SK-N-SH (cell line): Measurements from ENCODE around the gene RBM20.

Source experiments
- EP300 ChIP-seq, 2 experiments: IDR thresholded peaks; 2 replicates each; pipeline versions ENCODE4 v1.4.0 to v1.6.1; 2012; ENCODE audit warnings: borderline replicate concordance in 1 of 2, low read depth in 1 of 2, low read length in 1 of 2
- EZH2phosphoT487 ChIP-seq: fragments of 200-600 bp; sonication (generic); IDR thresholded peaks from 2 replicates; pipeline ENCODE4 v1.6.1; 2017; ENCODE audit warnings: low read depth, mixed run types, mild to moderate bottlenecking, antibody characterized with exemption, moderate library complexity, borderline replicate concordance
- GABPA ChIP-seq: IDR thresholded peaks from 2 replicates; pipeline ENCODE4 v1.4.0; 2012; ENCODE audit warnings: low read depth, mild to moderate bottlenecking
- GATA2 ChIP-seq: sonication (generic); formaldehyde crosslinking; IDR thresholded peaks from 2 replicates; pipeline ENCODE4 v1.5.0; 2020; ENCODE audit warnings: mild to moderate bottlenecking, missing genetic modification reagents
- JUND ChIP-seq: IDR thresholded peaks from 2 replicates; pipeline ENCODE4 v1.4.0; 2012
- MXI1 ChIP-seq: IDR thresholded peaks from 2 replicates; pipeline ENCODE4 v1.6.1; 2012; ENCODE audit warnings: mild to moderate bottlenecking, low read depth, low read length, improper control_type of control experiment
- POLR2AphosphoS5 ChIP-seq: IDR thresholded peaks from 2 replicates; pipeline ENCODE4 v1.6.1; 2012; ENCODE audit warnings: low read depth, low read length
- RAD21 ChIP-seq: IDR thresholded peaks from 2 replicates; pipeline ENCODE4 v1.6.1; 2012; ENCODE audit warnings: mild to moderate bottlenecking, low read length
- RCOR1 ChIP-seq: fragments of 150-350 bp; IDR thresholded peaks from 2 replicates; pipeline ENCODE4 v1.6.1; 2017; ENCODE audit warnings: antibody characterized with exemption, low read length
- RFX5 ChIP-seq: IDR thresholded peaks from 2 replicates; pipeline ENCODE4 v1.6.1; 2012; ENCODE audit warnings: mild to moderate bottlenecking, improper control_type of control experiment, low read length
- TF ChIP-seq, protein P1 (sequence below): fragments of 200-600 bp; sonication (generic); IDR thresholded peaks from 2 replicates; pipeline ENCODE4 v1.6.1; 2017; ENCODE audit warnings: antibody characterized with exemption, mild to moderate bottlenecking, moderate library complexity
- TF ChIP-seq, protein P2 (sequence below): IDR thresholded peaks from 2 replicates; pipeline ENCODE4 v1.6.1; 2012; ENCODE audit warnings: mild to moderate bottlenecking, low read depth, low read length, moderate library complexity

DNA sequence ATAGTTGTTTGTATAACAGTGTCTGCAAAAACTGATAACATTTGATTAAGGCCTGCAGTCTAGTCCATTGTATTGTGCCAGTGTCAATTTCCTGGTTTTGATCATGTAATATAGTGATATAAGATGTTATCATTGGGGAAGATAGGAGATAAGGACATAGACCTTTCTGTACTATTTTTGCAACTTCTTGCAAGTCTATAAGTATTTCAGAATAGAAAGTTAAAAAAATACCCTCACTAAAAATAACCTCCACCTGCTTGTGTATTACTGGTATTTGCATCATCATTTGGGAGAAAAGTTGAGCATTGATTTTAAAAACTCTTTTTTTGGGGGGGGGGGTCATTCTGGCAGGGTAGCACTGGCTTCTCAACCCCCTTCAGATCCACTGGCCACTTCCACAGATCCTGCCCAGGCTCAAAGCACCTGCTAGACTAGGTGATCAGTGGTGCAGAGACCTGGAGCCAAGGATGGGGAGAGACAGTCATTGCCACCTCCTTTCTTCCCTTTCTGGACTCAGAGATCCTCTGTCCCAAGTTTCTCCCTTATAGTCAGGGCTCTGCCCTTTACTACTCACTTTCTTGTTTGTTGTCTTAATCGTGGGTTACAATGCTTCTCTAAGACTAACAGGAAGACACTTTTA lies 103.0 kb downstream of the RBM20 start:
- TF ChIP-seq, protein P1, sequence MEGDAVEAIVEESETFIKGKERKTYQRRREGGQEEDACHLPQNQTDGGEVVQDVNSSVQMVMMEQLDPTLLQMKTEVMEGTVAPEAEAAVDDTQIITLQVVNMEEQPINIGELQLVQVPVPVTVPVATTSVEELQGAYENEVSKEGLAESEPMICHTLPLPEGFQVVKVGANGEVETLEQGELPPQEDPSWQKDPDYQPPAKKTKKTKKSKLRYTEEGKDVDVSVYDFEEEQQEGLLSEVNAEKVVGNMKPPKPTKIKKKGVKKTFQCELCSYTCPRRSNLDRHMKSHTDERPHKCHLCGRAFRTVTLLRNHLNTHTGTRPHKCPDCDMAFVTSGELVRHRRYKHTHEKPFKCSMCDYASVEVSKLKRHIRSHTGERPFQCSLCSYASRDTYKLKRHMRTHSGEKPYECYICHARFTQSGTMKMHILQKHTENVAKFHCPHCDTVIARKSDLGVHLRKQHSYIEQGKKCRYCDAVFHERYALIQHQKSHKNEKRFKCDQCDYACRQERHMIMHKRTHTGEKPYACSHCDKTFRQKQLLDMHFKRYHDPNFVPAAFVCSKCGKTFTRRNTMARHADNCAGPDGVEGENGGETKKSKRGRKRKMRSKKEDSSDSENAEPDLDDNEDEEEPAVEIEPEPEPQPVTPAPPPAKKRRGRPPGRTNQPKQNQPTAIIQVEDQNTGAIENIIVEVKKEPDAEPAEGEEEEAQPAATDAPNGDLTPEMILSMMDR: no peak
- TF ChIP-seq EZH2phosphoT487 (no peak), EP300 (IDR thresholded peaks at IDR 0.05; ENCODE audit: borderline replicate concordance in 1 of 2, low read depth in 1 of 2, low read length in 1 of 2) (no peak), GATA2 (CRISPR knock-in tag) (peak; percentile 33; the same call in 1 of the 2 replicates), POLR2AphosphoS5 (no peak), RFX5 (no peak), GABPA (no peak), MXI1 (no peak), JUND (no peak), RAD21 (no peak), RCOR1 (no peak)
- TF ChIP-seq, protein P2, sequence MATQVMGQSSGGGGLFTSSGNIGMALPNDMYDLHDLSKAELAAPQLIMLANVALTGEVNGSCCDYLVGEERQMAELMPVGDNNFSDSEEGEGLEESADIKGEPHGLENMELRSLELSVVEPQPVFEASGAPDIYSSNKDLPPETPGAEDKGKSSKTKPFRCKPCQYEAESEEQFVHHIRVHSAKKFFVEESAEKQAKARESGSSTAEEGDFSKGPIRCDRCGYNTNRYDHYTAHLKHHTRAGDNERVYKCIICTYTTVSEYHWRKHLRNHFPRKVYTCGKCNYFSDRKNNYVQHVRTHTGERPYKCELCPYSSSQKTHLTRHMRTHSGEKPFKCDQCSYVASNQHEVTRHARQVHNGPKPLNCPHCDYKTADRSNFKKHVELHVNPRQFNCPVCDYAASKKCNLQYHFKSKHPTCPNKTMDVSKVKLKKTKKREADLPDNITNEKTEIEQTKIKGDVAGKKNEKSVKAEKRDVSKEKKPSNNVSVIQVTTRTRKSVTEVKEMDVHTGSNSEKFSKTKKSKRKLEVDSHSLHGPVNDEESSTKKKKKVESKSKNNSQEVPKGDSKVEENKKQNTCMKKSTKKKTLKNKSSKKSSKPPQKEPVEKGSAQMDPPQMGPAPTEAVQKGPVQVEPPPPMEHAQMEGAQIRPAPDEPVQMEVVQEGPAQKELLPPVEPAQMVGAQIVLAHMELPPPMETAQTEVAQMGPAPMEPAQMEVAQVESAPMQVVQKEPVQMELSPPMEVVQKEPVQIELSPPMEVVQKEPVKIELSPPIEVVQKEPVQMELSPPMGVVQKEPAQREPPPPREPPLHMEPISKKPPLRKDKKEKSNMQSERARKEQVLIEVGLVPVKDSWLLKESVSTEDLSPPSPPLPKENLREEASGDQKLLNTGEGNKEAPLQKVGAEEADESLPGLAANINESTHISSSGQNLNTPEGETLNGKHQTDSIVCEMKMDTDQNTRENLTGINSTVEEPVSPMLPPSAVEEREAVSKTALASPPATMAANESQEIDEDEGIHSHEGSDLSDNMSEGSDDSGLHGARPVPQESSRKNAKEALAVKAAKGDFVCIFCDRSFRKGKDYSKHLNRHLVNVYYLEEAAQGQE: no peak
